NCI-H1417 (cell line): ENCODE results near the gene PFKL.
A peak's percentile ranks its signal among the peaks of the same experiment; 100 is the strongest.

Source experiments
- DNase-seq, 3 experiments: peaks; one replicate each; lab custom pipeline; 2025; lab: John Stamatoyannopoulos, UW

The PFKL gene

DNA sequence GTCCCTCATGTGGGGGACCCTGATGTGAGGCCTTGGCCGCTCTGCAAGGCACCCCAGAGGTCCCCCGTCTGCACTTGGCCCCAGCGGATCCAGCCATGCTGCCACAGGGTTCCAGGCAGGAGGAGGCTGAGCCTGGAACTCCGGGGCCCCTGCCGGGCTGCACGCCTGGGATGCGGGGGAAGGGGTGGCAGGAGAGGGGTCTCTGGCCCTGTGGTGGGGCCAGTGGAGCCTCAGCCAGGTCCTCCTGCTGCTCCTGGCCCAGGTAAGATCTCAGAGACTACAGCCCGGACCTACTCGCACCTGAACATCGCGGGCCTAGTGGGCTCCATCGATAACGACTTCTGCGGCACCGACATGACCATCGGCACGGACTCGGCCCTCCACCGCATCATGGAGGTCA lies 12.9 kb downstream of the PFKL start:
- no peak for DNase-seq

- DNase-seq: no peak
These were observed 13.6 kb downstream of the PFKL start for GRCh38 chr21:44313451-44313850.

GRCh38 chr21:44314128-44314527 lies 14.3 kb downstream of the PFKL start:
- DNase-seq: no peak

DNA sequence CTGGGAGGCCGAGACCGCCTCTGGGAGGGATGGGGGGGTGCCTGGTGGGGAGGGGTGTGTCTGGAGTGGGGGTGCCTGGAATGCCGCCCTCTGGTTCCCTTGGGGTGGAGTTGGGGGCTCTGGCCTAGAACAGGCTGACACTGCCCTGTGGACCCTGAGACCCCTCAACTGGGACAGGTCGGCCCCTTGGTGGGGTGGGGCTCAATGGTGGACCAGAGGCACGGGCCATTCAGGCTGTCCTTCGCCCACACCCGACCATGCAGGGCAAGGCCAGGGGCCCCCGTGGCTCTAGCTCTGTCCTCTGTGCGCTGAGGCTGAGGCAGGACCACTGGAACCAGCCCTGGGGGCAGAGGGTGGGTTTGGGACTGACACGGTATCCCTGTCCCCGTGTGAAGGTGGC lies 14.7 kb downstream of the PFKL start:
- no peak for DNase-seq

- DNase-seq: no peak
These were observed 15.9 kb downstream of the PFKL start for GRCh38 chr21:44315691-44316203.

DNA sequence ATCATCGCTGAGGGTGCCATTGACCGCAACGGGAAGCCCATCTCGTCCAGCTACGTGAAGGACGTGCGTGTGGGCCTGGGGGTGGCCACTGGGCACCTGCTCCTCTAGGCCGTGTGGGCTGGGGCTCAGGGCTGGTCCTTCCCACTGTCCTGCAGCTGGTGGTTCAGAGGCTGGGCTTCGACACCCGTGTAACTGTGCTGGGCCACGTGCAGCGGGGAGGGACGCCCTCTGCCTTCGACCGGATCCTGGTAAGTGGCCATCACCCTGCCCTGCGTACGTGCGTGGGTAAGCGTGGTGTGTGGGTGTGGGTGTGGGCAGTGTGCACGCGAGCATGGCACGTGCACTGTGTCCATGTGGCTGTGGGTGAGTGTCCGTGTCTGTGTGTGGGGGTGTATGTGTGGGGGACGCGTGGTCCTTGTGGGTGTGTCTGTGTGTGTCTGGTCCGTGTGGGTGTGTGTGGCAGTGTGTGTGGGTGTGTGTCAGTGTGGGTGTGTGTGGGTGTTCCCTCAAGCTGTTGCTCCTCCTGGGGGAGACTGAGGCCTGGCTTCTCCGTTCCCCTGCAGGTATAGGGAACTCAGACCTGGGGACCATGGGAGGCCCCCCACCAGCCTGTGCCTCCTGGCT lies 16.5 kb downstream of the PFKL start:
- no peak for DNase-seq

DNA sequence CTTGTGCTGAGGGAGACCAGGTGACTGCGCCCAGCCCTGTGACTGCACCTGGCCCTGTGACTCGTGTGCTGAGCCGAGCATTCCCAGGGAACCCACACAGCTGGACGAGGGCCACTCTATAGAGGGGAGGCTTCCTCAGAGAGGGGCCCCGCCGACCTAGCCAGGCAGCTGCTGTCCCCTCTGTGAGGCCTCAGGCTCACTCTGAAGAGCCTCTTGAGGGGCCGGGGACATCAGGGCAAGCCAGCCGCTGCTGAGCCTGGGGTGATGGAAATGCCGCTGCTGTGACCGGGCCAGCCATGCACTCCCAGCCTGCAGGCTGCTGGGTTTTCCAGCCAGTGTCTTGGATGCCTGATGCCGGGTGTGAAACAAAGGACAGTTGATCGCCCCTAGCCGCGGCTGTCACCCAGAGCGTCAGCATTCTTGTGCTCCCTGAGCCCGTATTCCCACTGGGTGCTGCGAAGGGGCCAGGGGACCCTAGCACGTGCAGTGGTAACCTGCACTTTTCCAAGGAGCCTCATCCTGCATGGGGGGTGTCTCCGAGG lies 17.5 kb downstream of the PFKL start:
- no peak for DNase-seq

DNA sequence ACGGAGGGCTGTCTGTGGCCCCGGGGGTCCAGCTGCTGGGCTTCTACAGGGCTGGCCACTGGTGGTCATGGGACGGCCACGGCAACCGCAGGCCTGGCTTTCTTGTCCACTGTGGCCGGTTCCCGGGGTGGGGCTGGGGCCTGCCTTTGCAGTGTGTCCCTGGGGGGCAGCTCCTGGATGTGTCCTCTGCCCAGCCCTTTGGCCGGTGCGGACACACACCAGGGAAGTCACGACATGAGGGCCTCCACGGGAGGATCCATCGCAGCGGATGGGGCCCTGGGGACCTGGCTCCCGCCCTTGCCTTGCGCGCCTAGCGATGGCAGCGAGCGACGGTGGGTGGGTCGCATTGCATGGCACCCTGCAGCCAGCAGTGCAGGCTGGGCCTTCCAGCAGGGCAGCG lies 18.0 kb downstream of the PFKL start:
- DNase-seq: no peak

DNA sequence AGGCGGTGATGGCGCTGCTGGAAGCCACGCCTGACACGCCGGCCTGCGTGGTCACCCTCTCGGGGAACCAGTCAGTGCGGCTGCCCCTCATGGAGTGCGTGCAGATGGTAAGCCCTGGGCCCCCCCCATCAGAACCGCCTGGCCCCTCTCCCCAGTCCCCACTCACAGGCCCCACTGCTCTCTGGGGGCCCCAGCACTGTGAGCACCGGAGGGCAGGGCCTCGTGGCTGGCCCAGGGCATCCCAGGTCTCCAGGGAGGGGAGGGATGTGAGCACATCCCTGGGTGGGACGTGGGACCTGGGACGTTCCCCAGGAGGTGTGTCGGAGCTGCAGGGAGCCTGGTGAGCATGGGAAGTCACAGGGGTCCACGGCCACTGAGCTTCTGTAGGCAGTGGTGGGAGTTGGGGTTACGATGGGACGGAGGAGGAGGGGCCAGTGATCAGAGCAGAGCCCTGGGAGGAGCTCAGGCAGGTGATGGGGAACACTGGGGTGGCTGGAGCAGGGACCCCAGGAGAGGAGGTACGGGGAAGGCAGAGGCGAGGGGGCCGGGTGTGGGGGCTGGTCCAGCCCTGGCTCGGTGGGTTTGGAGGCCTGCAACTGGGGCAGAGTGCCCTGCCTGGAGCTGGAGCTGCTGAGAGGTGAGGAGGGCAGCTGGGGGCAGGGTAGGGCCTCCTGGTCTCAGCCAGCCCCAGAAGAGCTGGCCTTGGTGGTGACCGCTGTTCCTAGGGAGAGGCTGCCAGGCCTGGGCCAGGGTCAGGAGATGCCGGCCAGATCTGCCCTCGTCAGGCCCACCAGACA lies 18.8 kb downstream of the PFKL start:
- DNase-seq: no peak

DNA sequence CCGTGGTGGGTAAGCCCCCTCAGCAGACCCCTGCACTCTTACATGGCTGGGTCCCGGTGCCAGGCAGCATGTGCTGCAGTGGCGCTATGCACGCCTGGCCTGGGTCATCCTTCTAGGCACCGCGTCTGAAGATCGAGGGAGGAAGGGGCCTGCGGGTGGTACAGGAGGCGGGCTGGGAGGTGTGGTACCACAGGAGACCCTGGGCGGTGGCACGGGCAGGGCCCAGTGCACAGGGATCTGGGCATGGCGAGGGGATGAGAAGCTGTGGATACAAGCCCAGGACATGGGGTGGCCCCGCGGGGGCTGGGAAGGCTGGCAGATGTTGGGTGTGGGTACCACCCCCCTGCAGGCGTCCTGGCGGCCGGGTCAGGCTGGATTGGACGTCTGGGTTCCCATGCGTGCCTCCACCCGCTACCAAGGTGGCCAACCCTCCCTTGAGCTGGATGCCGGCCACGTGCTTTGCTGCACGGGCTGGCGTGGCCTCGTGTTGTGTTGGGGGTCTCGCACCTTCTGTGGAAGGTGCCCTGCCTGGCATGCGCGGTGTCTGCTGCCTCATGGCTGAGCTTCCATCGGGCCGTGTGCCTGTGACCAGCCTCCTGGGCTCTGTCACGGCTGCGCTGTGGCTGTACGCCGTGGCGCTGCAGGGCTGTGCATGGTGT lies 19.7 kb downstream of the PFKL start:
- no peak for DNase-seq

- no peak for DNase-seq
These were observed 21.0 kb downstream of the PFKL start for GRCh38 chr21:44320847-44321246.

- DNase-seq: no peak
These were observed 22.1 kb downstream of the PFKL start for GRCh38 chr21:44321846-44322450.

DNA sequence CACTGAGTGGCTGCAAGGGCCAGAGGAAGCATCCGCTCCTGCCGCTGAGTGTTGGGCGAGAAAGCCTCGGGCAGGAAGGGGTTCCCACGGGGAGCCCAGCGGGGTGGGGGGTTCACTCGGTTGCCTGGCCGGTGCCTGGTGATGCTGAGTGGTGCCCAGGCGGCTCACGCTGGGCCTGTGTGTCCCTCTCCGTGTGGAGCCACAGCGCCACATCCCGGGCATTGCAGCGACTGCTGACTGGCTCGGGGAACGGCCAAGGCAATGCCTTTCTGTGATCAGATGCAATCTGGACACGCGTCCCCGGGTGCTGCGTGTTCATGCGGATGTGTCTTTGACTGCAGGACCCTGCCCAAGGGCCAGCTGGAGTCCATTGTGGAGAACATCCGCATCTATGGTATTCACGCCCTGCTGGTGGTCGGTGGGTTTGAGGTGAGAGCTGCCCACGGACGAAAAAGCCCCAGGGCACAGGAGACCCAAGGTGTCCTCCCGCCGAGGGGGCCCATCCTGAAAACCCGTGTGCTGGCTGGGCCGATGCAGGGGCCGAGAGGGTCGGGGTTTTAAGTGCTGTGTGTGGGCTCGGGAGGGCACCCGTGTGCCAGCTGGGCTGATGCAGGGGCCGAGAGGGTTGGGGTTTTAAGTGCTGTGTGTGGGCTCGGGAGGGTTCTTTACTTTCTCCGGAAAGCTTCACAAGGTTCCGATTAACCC lies 22.9 kb downstream of the PFKL start:
- no peak for DNase-seq

- DNase-seq: no peak
These were observed 23.7 kb downstream of the PFKL start for GRCh38 chr21:44323591-44323990.

DNA sequence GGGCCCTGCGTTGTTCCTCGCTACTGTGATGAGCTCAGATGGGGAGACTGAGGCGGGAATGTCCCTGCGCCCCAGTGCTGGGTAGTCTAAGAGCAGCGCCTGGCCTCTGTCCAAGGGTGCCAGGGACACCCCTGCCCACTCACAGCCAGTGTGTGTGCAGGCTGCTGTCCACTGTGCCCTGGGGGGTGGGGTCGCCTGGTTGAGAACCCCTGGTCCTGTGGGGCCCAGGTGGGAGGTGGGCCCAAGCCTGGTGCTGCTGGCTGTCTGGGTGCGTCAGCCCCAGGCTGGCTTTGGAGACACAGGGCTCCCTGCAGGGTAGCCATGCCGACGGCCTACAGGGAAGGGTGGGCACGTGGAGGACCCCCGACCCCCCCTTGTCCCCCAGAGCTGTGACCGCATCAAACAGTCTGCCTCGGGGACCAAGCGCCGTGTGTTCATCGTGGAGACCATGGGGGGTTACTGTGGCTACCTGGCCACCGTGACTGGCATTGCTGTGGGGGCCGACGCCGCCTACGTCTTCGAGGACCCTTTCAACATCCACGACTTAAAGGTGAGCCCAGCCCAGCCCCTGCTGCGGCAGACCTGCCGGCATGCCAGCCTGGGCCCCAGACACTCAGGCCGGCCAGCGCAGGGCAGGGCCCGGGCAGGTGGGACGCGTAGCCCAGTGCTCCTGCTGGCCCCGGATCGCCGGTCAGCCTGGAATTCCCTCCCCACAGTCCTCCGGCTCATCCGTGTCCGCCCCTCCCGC lies 24.4 kb downstream of the PFKL start:
- DNase-seq: no peak

GRCh38 chr21:44324854-44325107 lies 24.9 kb downstream of the PFKL start:
- DNase-seq: no peak

DNA sequence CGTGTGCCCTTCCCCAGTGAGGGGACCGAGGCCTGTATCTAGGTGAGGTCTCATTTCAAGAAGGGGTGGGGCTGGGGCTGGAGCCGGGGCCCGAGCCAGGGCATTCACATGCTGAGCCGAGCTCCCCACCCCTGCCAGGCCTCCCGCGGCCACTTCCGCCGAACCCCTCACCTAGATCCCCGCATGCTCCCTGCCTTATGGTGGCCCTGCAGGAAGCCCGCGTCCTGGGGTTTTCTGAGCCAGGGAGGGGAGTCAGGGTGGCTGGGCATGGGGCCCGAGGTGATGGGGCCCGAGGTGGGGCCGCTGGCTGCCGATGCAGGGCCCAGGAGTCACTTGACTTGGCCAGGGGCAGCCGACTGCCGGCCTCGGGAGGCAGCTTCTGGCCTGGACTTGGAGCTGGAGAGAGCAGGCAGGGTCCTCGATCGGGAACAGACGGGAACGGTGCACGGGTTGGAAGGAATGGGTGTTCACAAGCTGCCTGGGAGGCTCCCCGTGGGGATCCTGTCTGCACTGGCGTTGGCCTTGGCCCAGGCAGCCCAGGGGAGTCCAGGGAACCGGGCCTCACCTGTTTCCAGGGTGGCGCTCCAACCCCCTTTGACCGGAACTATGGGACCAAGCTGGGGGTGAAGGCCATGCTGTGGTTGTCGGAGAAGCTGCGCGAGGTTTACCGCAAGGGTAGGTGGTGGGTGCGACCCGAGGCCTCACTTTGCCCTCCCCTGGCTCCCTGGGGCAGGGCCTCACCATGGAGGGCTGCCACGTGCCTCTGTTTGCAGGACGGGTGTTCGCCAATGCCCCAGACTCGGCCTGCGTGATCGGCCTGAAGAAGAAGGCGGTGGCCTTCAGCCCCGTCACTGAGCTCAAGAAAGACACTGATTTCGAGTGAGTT lies 25.8 kb downstream of the PFKL start:
- DNase-seq: no peak

- no peak for DNase-seq
These were observed 26.4 kb downstream of the PFKL start for GRCh38 chr21:44326272-44326647.

DNA sequence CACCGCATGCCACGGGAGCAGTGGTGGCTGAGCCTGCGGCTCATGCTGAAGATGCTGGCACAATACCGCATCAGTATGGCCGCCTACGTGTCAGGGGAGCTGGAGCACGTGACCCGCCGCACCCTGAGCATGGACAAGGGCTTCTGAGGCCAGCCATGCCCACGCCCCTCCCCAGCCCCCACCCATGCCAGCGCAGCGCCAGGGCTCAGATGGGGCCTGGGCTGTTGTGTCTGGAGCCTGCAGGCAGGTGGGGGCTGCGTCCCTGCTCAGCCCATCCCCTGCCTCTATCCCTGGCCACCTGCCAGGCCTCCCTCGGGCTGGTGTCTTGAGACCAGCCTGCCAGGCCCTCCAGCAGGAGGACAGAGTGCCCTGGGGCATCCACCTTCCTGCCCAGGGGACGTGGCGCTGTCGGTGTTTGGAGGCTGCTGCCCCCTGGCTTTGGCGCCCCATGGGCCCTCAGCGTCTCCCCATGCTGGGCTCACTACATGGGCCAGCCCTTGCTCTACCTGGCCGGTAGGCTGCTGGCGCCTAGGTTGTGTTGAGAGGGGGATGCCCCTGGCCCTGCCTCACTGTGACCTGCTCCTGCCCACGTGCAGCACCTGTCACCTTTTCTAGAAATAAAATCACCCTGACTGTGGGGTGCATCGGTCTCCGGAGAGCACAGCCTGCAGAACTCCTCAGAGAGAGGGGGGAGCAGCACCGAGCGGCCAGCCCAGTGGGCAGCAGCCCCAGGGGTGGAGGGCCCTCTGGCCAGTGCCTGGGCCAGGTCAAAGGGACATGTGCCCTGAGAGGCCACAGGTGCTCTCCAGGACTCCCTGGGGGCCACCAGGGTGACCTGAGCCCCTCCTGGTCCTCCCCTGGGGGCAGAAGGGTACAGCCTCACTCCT lies 27.1 kb downstream of the PFKL start:
- peak in 2 of 3 experiments; percentile 54 to 57 for DNase-seq
